Hematopoietic multipotent progenitor cell treated with erythropoietin and hydrocortisone succinate and interleukin-3 and kit ligand, for 4 days (in vitro differentiated cells): ENCODE results near the gene IL36G.
A peak's percentile ranks its signal among the peaks of the same experiment; 100 is the strongest.

Experiments
- DNase-seq: peaks from one replicate; pipeline ENCODE4 v3.0.0-alpha.2; 2015

Gene IL36G

DNA sequence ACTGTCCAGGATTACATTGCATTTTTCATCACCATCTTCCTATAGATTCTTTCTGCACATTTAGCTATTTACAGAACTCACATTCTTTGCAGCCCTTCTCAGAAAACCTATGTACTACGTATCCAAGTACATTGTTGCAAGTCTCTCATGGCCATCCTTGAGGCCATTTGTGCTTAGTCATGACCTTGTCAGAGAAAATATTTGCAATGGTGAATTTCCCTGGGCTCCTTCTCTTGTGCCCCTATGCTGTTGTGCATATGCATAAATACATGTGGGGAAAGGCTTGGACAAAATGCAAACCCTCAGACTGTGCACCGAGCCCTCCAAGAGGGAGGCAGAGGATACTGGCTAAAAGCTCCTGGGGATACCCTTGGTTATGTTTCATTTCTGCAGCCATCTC, 47.0 kb downstream of the IL36G start:
- no peak for DNase-seq

- DNase-seq = no peak
Measured at GRCh38 chr2:113025737-113026136, 47.9 kb downstream of the IL36G start.

DNA sequence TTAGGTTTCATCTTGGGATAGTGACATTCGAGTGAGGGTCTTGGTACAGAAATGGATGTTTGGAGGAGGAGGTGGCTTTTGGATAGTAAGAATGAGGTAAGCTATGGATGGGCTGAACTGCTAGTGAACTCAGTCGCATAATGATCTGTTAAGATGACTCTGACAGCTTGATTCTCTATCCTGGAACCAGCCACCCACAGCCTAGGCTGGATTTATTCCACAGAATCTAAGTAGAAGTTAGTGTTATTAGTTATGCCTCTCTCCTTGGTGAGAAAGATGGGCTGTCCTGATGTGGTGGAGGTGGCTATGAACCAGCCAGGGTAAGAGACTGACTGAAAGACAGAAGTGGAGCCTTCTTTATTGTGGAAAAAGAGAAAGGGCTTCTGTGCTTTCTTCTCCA, 49.9 kb downstream of the IL36G start:
- no peak for DNase-seq

DNA sequence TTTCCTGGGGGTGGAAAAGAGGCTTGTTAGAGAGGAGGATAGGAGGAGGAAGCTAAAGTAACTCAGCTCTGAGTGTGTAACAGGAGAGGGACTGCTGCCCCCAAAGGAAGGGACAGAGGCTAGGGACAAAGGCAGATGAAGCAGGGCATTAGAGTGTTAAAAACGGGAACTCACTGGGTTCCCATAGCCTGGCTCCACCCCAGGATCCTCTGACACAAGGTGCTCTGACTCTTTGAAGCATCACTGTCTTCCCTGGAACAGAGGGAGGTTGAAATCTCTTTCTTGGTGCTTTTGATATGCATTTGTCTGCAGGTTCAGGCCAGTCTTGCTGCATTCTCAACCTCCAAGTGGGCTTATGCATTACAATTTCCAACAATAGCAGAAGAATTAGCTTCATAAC, 50.3 kb downstream of the IL36G start:
- no peak for DNase-seq

DNA sequence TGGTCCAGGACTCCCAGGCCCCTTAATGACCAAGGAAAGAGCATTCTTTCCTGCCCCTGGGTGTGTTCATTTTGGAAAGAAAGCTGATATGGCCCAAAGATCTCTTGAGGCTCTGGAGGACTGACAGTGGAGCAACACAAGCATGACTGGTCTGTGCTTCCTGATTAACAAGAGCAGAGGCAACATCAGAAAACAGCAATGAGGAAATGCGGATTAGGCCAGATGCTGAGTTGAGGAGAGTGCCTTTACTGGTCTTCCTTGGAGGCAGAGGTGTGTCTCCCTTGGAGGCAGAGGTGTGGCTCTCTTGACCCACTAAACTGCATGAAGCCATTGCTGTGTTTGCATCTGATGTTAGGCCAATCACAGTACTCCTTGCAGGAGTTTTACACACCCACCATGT, 54.9 kb downstream of the IL36G start:
- no peak for DNase-seq

GRCh38 chr2:113034016-113034415, 56.2 kb downstream of the IL36G start:
- DNase-seq = peak; percentile 30
